GM08714 (cell line): ENCODE data around the gene ONECUT2.

ENCODE experiments used
- H3K4me3 ChIP-seq: fragments of 200-500 bp; sonication (Bioruptor generic); 2 replicates; pipeline ENCODE4 v1.5.1; 2014; ENCODE audit warnings: mild to moderate bottlenecking, low read length, inconsistent platforms
- ZNF274 ChIP-seq: IDR thresholded peaks from 2 replicates; pipeline ENCODE4 v1.6.1; 2012; ENCODE audit warnings: mild to moderate bottlenecking, low read depth, low read length

The ONECUT2 gene

DNA sequence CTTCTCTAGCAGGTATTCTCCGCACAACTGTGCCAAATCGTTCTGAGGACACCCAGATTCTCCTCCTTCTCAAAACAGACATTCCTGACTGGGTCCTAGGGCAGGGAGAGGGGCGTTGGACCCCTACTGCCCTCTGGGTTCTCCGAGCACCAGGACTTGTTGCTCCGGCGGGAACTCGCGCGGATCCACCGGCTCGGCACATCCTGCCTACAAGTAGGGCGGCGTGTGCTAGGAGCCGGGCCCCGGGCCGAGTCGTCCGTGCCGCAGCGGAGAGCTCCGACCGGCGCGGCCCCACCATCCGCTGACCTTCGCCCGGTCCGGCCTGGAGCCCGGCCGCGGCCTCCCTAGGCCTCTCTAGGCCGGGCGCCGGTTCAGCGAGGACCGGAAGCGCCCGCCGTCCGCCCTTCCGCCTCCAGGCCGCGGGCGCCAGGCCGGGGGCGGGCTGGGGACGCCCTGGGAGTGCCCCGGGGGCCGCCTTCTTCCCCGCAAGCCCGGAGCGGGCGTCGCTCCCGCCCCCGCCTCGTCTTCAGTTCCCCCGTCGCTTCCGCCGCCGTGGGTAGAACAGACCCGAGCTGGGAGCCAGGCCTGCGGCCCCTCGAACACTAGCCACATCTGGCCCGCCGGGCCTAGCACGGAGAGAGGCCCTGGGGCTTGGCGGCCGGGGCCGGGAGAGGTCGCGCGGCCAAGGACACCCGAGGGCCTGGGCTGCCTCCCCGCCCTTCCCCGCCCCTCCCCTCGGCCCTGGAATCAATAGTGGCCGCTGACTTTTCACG is 7.6 kb upstream of the ONECUT2 start:
- no peak for TF ChIP-seq ZNF274
- no peak overlapping the region for H3K4me3 ChIP-seq

DNA sequence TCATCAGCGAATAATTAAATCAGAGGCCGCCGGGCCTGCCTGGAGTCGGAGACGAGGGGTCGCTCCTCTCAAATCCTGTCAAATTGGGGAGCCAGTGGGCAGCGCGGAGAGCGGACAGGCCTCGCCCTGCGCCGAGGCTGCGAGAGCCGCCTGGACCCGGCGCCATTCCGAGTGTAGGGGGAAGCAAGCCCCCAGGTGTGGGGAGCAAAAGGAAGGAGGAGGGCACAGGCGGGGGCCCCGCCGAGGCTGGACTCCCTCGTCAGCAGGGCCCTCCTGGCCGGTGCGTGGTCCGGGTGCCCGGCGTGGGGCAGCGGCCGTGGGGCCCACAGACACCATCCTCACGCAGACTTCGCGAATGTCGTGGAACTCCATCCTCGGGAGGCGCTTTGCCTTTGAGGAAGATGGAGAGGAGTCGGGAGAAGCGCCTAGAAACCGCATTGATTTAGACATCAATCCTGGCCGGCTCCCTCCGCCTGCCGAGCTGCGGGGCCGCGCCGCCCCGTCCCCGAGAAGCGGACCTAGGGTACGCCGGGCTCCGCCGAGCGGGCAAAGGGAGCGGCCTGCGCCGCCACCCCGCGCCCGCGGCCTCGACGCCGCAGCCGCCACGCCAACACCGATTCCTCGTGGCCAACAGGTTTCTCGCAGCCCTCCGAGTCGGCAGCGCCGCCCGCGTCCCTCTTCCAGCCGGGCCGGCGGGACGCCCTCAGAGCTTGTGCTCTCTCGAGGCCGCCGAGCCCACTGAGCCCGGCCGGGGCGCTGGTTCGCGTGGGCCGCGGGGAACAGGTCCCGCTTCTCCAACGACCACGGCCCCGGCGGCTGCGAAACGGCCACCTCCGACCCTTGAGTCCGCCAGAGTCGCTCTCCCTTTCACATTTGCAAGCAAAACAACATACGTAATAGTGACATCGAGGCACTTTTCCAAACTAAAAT is 6.7 kb upstream of the ONECUT2 start:
- H3K4me3 ChIP-seq = no peak overlapping the region; the same call in none of the 2 replicates
- no peak for TF ChIP-seq ZNF274

DNA sequence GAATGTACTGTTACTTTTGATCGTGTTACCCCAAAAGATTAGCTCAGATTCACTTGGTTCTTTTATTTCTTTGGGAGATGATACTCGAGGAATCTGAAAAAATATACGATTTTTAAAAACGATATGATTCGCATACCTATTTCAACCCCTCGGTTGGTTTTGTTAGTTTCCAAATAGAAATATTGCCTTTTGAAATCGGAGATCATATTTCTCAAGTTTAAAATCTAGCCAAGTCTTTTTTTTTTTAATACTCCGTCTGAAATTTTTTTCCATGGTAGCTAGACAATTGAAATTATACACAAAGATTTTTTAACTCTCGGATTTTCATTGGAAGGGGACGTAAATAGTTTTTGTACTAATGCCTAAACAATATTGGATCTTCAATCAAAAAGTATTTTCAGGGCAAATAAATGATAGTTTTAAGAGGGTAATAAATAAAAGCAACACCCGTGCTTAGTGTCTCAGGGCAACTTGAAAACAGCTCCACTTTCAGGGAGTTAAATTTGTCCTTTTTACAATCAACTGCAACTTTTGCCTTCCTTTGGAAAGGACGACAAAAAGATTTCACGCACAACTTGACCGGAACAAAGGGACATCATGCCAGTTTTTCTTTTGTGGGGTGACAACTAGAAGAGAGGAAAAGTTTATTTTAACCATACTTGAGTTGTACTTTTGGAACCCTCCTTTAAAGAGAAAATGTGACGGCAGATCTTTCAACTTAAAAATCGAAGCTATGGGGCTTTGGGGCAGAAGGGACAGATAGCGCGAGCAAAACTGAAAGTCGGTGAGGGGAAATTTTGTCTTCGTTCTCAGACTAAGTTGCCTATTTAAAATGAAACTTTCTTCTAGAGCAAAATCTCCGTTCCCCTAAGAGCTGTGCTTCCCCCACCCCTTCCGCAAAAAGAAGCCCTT is 5.8 kb upstream of the ONECUT2 start:
- TF ChIP-seq ZNF274 = no peak
- H3K4me3 ChIP-seq = no peak overlapping the region; the same call in 1 of the 2 replicates

DNA sequence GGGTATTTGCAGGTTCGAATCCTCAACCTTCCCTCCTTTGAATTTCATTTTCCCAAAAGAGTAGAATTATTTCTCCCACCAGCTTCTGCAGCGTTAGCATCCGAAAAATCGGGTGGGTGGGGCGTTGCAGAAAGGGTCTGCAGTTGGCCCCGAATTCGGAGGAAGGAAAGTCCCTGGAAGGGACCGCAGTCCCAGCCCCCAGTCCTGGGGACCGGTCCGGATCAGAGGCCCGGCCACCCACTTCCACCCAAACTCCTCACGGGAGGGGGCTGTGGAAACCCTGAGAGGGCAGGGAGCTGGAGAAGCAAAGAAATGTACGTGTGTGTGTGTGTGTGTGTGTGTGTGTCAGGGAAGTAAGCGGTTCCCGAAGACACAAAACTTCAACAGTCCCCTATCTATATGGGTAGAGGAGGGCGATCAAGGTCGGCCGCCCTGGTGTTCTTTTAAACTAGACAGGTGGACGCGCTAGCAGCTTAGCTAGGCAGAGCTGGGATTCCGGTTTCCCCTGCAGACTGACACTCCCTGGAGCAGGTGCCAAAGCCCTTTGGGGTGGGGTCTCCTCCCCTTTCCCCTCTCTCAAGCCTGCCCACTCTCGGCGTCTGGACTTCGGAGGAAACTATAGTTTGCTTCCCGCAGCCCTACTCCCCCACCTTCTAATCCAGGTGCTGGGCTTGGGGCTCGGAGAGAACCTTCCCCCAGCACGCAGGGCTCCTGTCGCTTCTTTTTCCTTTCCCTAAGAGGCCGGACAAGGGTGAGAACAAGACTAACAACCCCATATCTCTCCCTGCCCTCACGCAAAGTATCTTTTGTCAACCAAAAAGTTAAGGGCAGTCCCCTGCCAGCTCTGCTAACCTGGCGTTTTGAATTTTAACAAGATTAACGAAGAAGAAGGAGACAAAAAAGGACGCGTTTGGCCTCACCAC is 4.8 kb upstream of the ONECUT2 start:
- TF ChIP-seq ZNF274 = no peak
- no peak overlapping the region for H3K4me3 ChIP-seq

DNA sequence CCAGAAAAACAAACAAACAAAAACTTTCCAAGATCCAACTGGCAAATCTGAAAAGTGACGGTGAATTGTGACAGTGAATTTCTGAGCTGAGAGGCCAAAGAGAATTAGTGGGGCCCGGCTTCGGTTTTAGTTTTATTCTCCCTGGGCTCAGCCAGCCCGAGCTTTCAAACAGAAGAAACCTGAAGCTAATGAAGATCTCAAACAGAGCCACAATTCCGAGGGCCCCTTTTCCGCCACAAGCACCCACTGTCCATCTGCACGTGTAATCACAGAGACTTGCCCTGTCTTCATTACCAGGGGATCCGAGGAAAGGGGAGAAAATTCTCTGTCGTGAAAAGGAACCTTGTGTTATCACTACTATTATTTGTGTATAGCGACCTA is 4.2 kb upstream of the ONECUT2 start:
- H3K4me3 ChIP-seq = no peak overlapping the region
- no peak for TF ChIP-seq ZNF274

DNA sequence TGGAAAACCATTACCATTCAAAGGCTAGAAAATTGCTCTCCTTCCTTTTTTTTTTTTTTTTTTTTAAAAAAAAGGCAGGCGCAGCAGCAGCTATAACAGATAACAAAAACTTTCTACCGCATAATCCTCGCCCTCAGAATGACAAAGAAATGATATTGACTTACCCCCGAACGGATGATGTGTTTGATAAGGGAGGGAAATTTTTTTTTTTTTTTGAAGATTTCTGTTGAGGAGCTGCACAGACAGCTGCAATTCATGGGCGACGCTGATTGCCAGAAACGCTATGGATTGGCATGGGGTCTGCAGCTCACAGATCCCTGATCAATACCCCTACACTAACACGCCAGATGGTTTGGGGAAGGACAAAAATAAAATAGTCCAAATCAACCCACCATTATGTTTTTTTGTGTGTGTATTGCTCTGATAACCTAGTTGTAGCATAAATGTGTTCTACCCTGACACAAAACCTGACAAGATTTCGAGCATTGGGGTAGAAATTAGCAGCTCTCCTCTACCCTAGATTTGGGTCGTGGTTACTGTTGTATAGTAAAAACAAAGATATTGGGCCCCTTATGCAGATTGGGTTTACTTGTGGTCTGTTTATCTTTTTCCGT is 3.6 kb upstream of the ONECUT2 start:
- TF ChIP-seq ZNF274 = no peak
- no peak overlapping the region; the same call in 1 of the 2 replicates for H3K4me3 ChIP-seq

DNA sequence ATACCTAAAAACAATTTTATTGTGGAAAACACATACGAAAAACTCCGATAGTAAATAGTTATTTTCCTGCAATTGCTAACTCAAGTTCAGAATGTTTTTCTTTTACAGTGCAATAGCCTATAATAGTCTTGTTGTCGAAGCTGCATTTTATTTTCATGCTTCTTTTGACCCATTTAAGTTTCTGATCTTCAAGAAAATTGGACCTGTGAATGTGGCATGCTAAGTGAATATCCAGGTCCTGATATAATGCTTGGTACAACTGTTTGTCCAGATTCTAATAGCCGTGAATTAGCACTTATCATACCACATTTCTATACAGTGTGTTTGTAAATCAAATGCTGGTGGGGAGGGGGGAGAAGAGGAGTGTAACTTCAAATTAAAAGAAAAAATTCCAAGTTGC is 3.0 kb upstream of the ONECUT2 start:
- no peak overlapping the region; the same call in 1 of the 2 replicates for H3K4me3 ChIP-seq
- no peak for TF ChIP-seq ZNF274

DNA sequence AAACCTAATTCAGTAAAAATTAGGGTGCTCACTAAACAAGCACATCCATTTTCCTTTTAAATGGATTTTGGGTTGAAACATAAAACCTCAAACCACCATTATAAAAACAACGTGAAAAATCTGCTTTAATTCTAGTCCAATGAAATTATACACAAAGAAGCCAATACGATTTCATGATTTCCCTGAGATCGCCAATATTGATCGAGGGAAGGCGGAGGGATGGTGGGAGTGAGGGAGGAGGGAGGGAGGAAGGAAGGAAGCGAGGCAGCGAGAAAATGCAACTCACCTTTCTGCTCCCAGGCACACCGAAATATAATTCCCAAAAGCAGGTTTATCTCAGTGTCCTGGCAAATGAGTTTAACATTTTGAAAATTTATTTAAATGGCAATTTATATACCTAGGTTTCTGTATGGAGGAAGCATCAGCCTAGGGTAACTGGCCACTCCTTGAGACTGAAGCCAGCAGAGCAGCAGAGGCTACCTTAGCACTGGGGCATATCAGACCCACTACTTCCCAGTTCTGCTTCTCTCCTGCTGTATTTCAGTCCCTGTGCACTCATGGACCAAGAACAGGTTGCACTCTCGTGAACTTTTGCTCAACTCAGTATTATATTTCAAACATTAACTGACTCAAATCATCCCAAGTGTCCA is 2.3 kb upstream of the ONECUT2 start:
- peak overlapping the region; percentile 21; the same call in 1 of the 2 replicates for H3K4me3 ChIP-seq
- no peak for TF ChIP-seq ZNF274

DNA sequence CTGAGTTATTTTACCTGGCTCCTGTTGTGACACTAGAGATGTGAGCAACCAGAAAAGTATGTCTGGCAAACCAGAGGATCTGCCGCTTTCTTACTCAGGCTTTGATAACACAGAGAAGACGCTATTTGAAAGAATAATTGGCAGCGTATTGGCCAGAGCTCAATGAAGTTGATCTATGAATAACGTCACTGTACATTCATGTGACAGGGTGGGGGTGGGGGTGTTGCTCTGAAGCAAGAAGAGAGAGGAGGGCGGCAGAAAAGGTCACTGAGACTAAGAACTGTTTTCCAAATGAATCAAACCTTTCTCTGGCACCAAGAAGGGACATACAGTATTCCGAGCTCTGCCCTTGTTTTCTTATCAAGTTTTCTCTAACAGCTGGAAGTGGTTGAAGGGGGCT is 1.7 kb upstream of the ONECUT2 start:
- peak overlapping the region; percentile 21; the same call in 1 of the 2 replicates for H3K4me3 ChIP-seq
- no peak for TF ChIP-seq ZNF274

DNA sequence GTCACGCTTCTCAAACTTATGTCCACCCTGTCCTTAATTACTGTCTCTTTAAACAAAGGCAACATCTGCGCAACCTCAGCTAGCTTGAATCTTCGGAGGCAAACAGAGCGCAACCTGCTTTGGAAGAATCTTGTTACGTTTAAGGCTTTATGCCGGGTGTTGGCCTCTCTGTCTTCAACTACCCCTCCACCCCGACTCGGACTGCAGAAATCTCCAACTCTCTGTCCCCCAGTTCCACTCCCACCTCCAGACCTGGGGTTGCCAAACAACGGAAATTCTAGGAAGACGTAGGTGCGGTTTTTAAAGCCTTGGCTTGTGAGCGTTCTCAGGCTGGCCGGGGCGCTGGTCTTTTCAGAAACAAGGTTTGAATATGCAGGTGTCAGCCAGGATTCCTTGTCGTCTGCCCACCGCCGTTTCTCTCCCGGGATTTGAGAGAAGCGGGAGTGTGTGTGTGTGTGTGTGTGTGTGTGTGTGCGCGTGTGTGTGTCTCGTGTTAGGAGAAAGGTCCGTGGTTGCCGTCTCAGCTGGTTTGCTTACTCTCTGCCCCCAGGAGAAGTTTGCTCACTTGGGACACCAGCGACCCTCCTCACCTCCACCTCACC is 1.1 kb upstream of the ONECUT2 start:
- no peak for TF ChIP-seq ZNF274
- H3K4me3 ChIP-seq = peak overlapping the region; percentile 53

DNA sequence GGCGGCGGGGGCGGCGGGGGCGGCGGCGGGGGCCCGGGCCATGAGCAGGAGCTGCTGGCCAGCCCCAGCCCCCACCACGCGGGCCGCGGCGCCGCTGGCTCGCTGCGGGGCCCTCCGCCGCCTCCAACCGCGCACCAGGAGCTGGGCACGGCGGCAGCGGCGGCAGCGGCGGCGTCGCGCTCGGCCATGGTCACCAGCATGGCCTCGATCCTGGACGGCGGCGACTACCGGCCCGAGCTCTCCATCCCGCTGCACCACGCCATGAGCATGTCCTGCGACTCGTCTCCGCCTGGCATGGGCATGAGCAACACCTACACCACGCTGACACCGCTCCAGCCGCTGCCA is 644 bp downstream of the ONECUT2 start:
- H3K4me3 ChIP-seq = peak overlapping the region; percentile 1; the same call in 1 of the 2 replicates
- no peak for TF ChIP-seq ZNF274
